Activated CD4-positive, alpha-beta T cell treated with anti-CD3 and anti-CD28 coated beads for 36 hours (primary cell): ENCODE data around the gene PKLR. TPM values are rescaled to one million over a fixed set of nuclear protein-coding genes. Genes with fewer than 3 reads are reported as not detected.
"Not testable (repeated sequence)": the region's sequence is repeated elsewhere in the genome, so short reads cannot be mapped to it uniquely, and the experiment has no call there.

Experiments used
- ATAC-seq: fragments of 200-7000 bp; cut with Tn5 transposase; one replicate; pipeline ENCODE4 v1.10.0; 2021; ENCODE audit warnings: mild to moderate bottlenecking, moderate library complexity
- CTCF ChIA-PET: fragments of 350-600 bp; sonication (Branson Sonifier 250); formaldehyde crosslinking; loops from one replicate; lab custom pipeline; 2021; ENCODE audit warnings: antibody characterized with exemption; lab: Charles Lee
- POLR2A ChIA-PET: fragments of 350-600 bp; sonication (Branson Sonifier 250); formaldehyde crosslinking; loops from one replicate; lab custom pipeline; 2021; ENCODE audit warnings: antibody characterized with exemption, inconsistent platforms; lab: Charles Lee
- DNase-seq: peaks from one replicate; pipeline ENCODE4 v3.0.0-alpha.2; 2020
- H3K27ac Mint-ChIP-seq: one replicate; pipeline ENCODE4 v1.8.0; 2021; ENCODE audit warnings: mixed read lengths
- H3K27me3 Mint-ChIP-seq: one replicate; pipeline ENCODE4 v1.8.0; 2021; ENCODE audit warnings: mixed read lengths
- H3K36me3 Mint-ChIP-seq: one replicate; pipeline ENCODE4 v1.8.0; 2021; ENCODE audit warnings: low read depth, mixed read lengths
- H3K4me1 Mint-ChIP-seq: one replicate; pipeline ENCODE4 v1.8.0; 2021; ENCODE audit warnings: mixed read lengths
- H3K4me3 Mint-ChIP-seq: one replicate; pipeline ENCODE4 v1.8.0; 2021; ENCODE audit warnings: mild to moderate bottlenecking, moderate library complexity, mixed read lengths
- H3K9me3 Mint-ChIP-seq: one replicate; pipeline ENCODE4 v1.8.0; 2021; ENCODE audit warnings: low read depth, mixed read lengths
- intact Hi-C, 2 experiments: fragments of 100-400 bp; cut with DNase I in 1 of 2; cut with micrococcal nuclease in 1 of 2; formaldehyde crosslinking; loops; one replicate each; pipeline versions ENCODE4 v1.14.2 to v1.15.1; 2022 to 2024; cut with DNase I, micrococcal nuclease
- total RNA-seq, 2 experiments: library from RNA; stranded (reverse); gene quantifications; one replicate each; pipeline ENCODE4 v1.2.3, GENCODE V29; 2021

Gene PKLR
- not detected for total RNA-seq

- DNase-seq (no peak), ATAC-seq (no peak)
- ChIA-PET CTCF (no interaction called here), POLR2A (interaction anchor here (0.6 to 0.7 kb wide), 2 partner anchors 28 to 820 kb away, joined by 4 read pairs; partner anchors contain the start of gene CLK2)
- Mint-ChIP-seq H3K36me3 (no peaks in the 10 kb centered on the region), H3K4me3 (no peak within 1 kb of the TSS), H3K27ac (no peak within 1 kb of the TSS), H3K9me3 (no peaks in the 10 kb centered on the region), H3K4me1 (no peaks in the 10 kb centered on the region), H3K27me3 (peaks cover 12% of the 10 kb centered on the region)
- intact Hi-C loops, result loop anchor here in 1 of 2 experiments (10.0 kb wide), 1 partner anchor 723 kb away; the partner anchor contains the start of gene SSR2
These were observed at the start of gene PKLR for GRCh38 chr1:155301342-155301841. Gene PKLR, minus strand, starts transcription at chr1:155301438. Its CDS starts 43 bp downstream, at chr1:155301395.

- ATAC-seq, result no peak
- Mint-ChIP-seq H3K27me3 (no peaks in the 10 kb centered on the region), H3K27ac (no peak overlapping the region), H3K4me1 (peaks cover 4% of the 10 kb centered on the region), H3K9me3 (no peaks in the 10 kb centered on the region), H3K4me3 (no peak overlapping the region), H3K36me3 (peaks cover 42% of the 10 kb centered on the region)
- ChIA-PET CTCF (interaction anchor here (0.6 to 1.7 kb wide), 2 partner anchors 92 to 464 kb away, joined by 3 to 4 read pairs; no protein-coding TSS in a partner anchor), POLR2A (no interaction called here)
- DNase-seq, result no peak
- intact Hi-C loops, result no loop called here
These were observed 41.6 kb upstream of the PKLR start for GRCh38 chr1:155342842-155343241.

GRCh38 chr1:155339515-155340097 lies 38.4 kb upstream of the PKLR start:
- intact Hi-C loops, result no loop called here
- ATAC-seq, result no peak
- ChIA-PET POLR2A (no interaction called here), CTCF (interaction anchor here (0.7 to 1.1 kb wide), 2 partner anchors 16 to 294 kb away, joined by 3 to 6 read pairs; no protein-coding TSS in a partner anchor)
- H3K9me3 Mint-ChIP-seq, result no peaks in the 10 kb centered on the region
- no peak for DNase-seq
- no peak overlapping the region for H3K27ac Mint-ChIP-seq
- no peaks in the 10 kb centered on the region for H3K27me3 Mint-ChIP-seq
- H3K36me3 Mint-ChIP-seq, result peaks cover 44% of the 10 kb centered on the region
- H3K4me3 Mint-ChIP-seq, result no peak overlapping the region
- peaks cover 6% of the 10 kb centered on the region for H3K4me1 Mint-ChIP-seq

- H3K4me1 Mint-ChIP-seq, result peaks cover 6% of the 10 kb centered on the region
- H3K27ac Mint-ChIP-seq, result no peak overlapping the region
- H3K4me3 Mint-ChIP-seq, result no peak overlapping the region
- no peaks in the 10 kb centered on the region for H3K9me3 Mint-ChIP-seq
- H3K36me3 Mint-ChIP-seq, result peaks cover 40% of the 10 kb centered on the region
- CTCF ChIA-PET, result interaction anchor here (0.7 to 2.4 kb wide), 4 partner anchors 14 to 206 kb away, joined by 3 to 9 read pairs (median 3); no protein-coding TSS in a partner anchor
- POLR2A ChIA-PET, result no interaction called here
- intact Hi-C loops, result no loop called here
- ATAC-seq, result no peak
- no peaks in the 10 kb centered on the region for H3K27me3 Mint-ChIP-seq
- DNase-seq, result no peak
These were observed 33.7 kb upstream of the PKLR start for GRCh38 chr1:155334962-155335361.

GRCh38 chr1:155329980-155330598 lies 28.9 kb upstream of the PKLR start:
- Mint-ChIP-seq H3K36me3 (peaks cover 19% of the 10 kb centered on the region), H3K27me3 (no peaks in the 10 kb centered on the region), H3K9me3 (no peaks in the 10 kb centered on the region), H3K27ac (no peak overlapping the region), H3K4me1 (peaks cover 8% of the 10 kb centered on the region), H3K4me3 (no peak overlapping the region)
- ATAC-seq (no peak), DNase-seq (no peak)
- intact Hi-C loops, result loop anchor here in 1 of 2 experiments (10.0 kb wide), 1 partner anchor 265 kb away; no protein-coding TSS in a partner anchor
- ChIA-PET POLR2A (no interaction called here), CTCF (no interaction called here)

- H3K27ac Mint-ChIP-seq, H3K9me3 Mint-ChIP-seq, ATAC-seq, H3K4me1 Mint-ChIP-seq, DNase-seq, H3K27me3 Mint-ChIP-seq, POLR2A ChIA-PET, H3K4me3 Mint-ChIP-seq: not testable (repeated sequence)
- intact Hi-C loops, result loop anchor here in 1 of 2 experiments (10.0 kb wide), 1 partner anchor 266 kb away; no protein-coding TSS in a partner anchor
- CTCF ChIA-PET, result interaction anchor here (1.8 kb wide), 1 partner anchor 78 kb away, joined by 4 read pairs; no protein-coding TSS in a partner anchor
- H3K36me3 Mint-ChIP-seq, result peaks cover 16% of the 10 kb centered on the region
These were observed 27.6 kb upstream of the PKLR start for GRCh38 chr1:155328856-155329255.

GRCh38 chr1:155327981-155328380 lies 26.7 kb upstream of the PKLR start:
- Mint-ChIP-seq H3K36me3 (peaks cover 14% of the 10 kb centered on the region), H3K27ac (no peak overlapping the region), H3K4me3 (no peak overlapping the region), H3K9me3 (no peaks in the 10 kb centered on the region), H3K4me1 (peaks cover 8% of the 10 kb centered on the region), H3K27me3 (no peaks in the 10 kb centered on the region)
- ChIA-PET POLR2A (no interaction called here), CTCF (interaction anchor here (0.6 to 1.8 kb wide), 4 partner anchors 17 to 77 kb away, joined by 3 to 4 read pairs (median 4); partner anchors contain the start of gene HCN3)
- no peak for ATAC-seq
- no peak for DNase-seq
- intact Hi-C loops, result loop anchor here in 1 of 2 experiments (10.0 kb wide), 1 partner anchor 267 kb away; no protein-coding TSS in a partner anchor

GRCh38 chr1:155326631-155327037 lies 25.4 kb upstream of the PKLR start:
- Mint-ChIP-seq H3K9me3 (no peaks in the 10 kb centered on the region), H3K27me3 (no peaks in the 10 kb centered on the region), H3K4me1 (peaks cover 18% of the 10 kb centered on the region), H3K27ac (no peak overlapping the region), H3K36me3 (peaks cover 14% of the 10 kb centered on the region), H3K4me3 (no peak overlapping the region)
- DNase-seq, result no peak
- no peak for ATAC-seq
- ChIA-PET POLR2A (no interaction called here), CTCF (interaction anchor here (1.0 kb wide), 1 partner anchor 76 kb away, joined by 3 read pairs; no protein-coding TSS in a partner anchor)
- intact Hi-C loops, result loop anchor here in 1 of 2 experiments (10.0 kb wide), 1 partner anchor 268 kb away; no protein-coding TSS in a partner anchor

GRCh38 chr1:155326020-155326526 lies 24.8 kb upstream of the PKLR start:
- peak overlapping the region; percentile 76 for H3K4me3 Mint-ChIP-seq
- peaks cover 13% of the 10 kb centered on the region for H3K36me3 Mint-ChIP-seq
- H3K27ac Mint-ChIP-seq, result no peak overlapping the region
- ChIA-PET CTCF (interaction anchor here (1.0 kb wide), 1 partner anchor 75 kb away, joined by 3 read pairs; no protein-coding TSS in a partner anchor), POLR2A (no interaction called here)
- H3K27me3 Mint-ChIP-seq, result no peaks in the 10 kb centered on the region
- intact Hi-C loops, result loop anchor here in 1 of 2 experiments (10.0 kb wide), 1 partner anchor 269 kb away; no protein-coding TSS in a partner anchor
- H3K9me3 Mint-ChIP-seq, result no peaks in the 10 kb centered on the region
- ATAC-seq, result no peak
- DNase-seq, result peak; percentile 6
- H3K4me1 Mint-ChIP-seq, result peaks cover 23% of the 10 kb centered on the region

GRCh38 chr1:155325603-155325893 lies 24.3 kb upstream of the PKLR start:
- Mint-ChIP-seq H3K4me3 (peak overlapping the region; percentile 76), H3K27ac (no peak overlapping the region), H3K9me3 (no peaks in the 10 kb centered on the region), H3K4me1 (peaks cover 27% of the 10 kb centered on the region), H3K36me3 (peaks cover 10% of the 10 kb centered on the region), H3K27me3 (no peaks in the 10 kb centered on the region)
- intact Hi-C loops, result loop anchor here in 1 of 2 experiments (10.0 kb wide), 1 partner anchor 269 kb away; no protein-coding TSS in a partner anchor
- ChIA-PET POLR2A (no interaction called here), CTCF (interaction anchor here (6.1 kb wide), 1 partner anchor 75 kb away, joined by 79 read pairs; no protein-coding TSS in a partner anchor)
- ATAC-seq (no peak), DNase-seq (no peak)
